Stimulated activated CD4-positive, alpha-beta T cell treated with anti-CD3 and anti-CD28 coated beads, TNF-alpha, amount 100 ng/mL, for 4 hours (primary cell): Measurements from ENCODE around the gene ZNF302.
"Not testable (repeated sequence)": the region's sequence is repeated elsewhere in the genome, so short reads cannot be mapped to it uniquely, and the experiment has no call there.

Experiments used
- DNase-seq, 3 experiments: peaks; one replicate each; pipeline ENCODE4 v3.0.0-alpha.2; 2020; ENCODE audit warnings: low read depth in 3 of 3

ZNF302 gene

GRCh38 chr19:34677386-34678084, at the start of gene ZNF302:
Gene ZNF302, plus strand, starts transcription at chr19:34677678. Its CDS starts 1,127 bp downstream, at chr19:34678805.
- peak; percentile 87 to 92 (median 91) for DNase-seq

DNA sequence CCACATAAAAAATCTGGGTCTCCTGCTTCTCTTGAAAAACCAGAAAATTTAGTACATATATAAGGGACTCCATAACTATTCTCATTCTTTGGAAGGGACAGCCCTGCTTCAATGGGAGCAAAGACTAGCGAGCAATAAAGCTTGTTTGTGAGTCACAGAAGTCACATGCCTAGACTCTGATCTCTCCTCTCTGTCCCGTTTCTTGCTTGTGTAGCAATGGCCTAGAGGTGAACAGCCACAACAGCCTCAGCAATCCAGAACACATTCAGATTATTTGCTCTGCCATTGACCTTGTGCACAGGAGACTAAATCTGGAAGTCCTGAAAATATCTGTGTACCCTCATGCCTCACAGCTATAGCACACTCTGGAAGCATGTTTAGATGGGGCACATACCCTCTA, 43.7 kb upstream of the ZNF302 start:
- no peak for DNase-seq

DNA sequence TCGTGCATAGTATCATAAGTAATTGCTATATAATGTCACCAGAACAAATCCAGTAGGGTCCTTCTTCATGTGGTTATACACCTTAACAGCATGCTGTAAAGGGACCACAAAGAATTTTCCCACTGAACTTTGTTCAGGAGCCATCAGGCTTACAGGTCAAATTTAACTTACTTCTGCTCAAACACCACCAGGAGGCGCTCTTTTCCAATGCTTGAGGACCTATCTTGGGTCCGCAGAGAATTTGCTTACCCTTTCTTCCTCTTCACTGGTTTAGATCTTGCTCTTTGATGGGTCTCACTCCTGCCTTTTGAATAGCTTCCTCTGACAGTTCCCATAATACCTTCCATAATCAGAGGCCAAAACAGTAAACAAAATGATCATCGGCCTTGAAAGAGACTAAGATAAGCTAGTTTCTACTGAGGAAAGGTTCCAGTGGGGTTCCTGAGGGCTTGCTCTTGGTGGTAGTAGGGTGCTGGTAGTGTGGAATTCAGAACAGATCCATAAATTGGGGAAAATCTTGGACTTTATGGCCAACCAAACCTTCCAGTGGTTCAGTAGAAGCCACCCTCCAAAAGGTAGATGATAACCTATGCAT, 37.9 kb upstream of the ZNF302 start:
- DNase-seq = peak; percentile 19 to 46 (median 33)

DNA sequence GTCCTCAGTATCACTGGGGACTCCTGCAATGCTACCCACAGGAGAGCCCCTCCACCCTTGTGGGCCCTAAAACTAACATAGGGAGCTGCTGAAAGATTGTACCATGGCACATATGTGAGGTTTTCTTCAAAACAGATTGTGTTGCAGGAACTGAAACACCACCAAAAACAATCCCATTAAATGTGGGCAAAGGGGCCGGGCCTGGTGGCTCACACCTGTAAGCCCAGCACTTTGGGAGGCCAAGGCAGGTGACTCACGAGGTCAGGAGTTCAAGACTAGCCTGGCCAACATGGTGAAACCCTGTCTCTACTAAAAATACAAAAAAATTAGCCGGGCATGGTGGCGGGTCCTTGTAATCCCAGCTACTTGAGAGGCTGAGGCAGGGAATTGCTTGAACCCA, 35.2 kb upstream of the ZNF302 start:
- no peak for DNase-seq

GRCh38 chr19:34644991-34645461, 32.5 kb upstream of the ZNF302 start:
- DNase-seq = no peak

DNA sequence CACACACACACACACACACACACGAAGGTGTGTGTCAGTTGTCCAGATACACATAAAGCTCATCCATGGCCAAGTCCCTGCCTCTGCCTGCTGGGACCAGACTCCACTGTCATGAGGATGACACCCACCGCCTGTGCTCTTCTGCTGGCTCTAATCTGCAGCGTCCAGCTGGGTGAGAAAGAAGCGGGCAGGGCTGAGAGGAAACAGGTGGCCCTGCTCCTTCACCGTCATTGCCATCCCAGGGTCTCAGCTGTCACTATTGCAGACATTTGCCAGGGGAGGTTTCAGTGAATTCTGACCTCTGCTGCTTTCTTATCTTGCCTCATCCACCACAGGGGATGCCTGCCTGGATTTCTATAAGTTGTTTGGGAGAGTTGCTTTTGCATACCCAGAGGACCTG, 31.9 kb upstream of the ZNF302 start:
- no peak for DNase-seq

DNA sequence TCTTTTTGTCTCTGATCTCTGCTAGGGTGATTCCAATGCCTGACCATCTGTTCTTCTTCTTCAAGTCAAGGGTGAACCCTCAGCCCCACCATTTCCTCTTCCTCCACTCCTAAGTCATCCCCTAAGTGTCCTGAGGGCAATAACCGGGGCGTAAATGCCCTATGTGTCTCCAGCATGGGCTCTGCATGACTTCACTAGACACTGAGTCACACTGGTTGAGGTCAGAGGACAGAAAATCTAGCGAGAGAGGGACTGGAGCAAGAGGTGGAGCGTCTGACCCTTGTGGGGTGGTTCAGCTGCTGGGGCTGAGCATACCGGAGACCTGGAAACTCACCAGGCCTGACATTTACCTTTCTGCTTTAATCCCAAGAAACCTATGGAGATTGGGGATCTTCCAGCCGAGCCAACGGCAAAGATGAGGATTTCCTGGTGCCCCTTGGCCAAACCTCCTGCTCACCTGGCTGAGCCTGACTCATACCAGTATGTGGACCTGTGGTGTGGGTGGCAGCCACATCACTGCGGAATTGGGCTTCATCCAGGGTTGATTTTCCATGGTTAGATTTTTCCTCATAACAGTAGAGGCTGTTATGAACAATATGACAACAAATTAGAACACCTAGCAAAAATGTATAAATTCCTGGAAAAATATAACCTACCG, 27.5 kb upstream of the ZNF302 start:
- DNase-seq = no peak

GRCh38 chr19:34651747-34652146, 25.7 kb upstream of the ZNF302 start:
- no peak for DNase-seq

DNA sequence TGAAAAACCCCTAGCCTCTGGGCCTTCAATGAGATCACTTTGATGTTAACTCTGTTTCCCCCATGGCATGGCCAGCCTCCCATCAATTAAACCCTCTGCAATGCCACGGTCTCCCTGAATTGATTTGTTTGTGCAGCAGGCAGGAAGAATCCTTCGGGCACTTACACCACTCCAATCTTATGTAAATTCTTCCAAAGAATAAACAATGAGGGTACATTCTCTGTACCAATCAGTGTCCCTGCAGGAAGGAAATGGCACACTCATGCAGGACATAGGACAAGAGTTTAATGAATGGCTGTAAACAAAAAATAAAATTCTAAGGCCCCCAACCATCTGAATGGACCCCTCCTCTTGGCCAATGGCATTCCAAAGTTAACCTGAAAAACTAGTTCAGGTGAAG, 22.7 kb upstream of the ZNF302 start:
- no peak for DNase-seq

DNA sequence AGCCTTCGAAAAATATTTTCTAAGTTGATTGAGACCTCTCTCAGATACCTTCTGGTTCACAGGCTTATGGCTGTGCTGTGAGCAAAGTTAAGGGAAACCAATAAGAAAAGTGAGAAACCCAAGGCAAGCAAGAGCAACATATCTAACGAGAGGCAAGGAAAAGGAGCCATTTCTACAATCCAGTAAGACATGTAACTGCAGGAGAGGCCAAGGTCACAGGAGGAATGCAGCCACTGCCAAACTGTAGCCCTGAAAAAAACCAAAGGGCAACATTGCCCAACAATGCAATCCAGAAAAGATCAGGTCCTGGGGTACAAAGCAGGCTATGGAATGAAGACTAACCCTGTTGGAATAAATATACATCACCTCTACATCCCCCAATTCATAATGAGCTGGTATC, 21.8 kb upstream of the ZNF302 start:
- DNase-seq = no peak

DNA sequence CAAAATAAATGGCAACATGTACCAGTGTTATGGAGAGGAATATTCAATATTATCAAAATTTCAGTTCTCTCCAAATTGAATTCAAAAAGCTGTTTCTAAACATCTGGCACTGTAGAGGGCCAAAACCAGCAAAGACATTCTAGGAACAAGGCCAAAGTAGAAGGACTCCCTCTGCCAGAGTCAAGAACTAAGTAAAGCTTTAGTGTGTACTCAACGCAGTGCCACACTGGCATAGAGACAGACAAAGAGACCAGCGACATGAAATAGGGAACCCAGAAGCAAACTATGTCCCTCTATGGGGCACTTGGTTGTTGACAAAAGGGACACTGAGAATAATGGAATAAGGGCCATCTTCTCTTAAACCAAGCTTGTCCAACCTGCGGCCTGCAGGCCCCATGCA, 16.1 kb upstream of the ZNF302 start:
- DNase-seq = no peak

DNA sequence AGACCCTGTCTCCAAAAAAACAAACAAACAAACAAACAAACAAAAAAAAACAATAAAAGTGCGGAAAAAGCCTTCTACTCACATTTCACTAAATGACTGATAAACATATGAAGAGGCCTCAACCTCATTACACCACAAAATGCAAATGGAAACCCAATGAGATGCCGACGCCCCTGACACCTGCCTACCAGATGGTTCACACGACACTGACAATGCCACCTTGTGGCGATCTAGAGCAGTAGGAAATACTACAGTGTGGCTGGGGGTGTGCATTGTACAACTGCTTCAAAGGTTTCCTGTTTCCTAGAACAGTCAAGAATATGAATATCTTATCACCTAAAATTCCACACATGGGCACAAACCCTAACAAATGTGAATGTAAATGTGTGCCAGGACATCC, 14.6 kb upstream of the ZNF302 start:
- peak in 1 of 3 experiments; percentile 24 for DNase-seq

DNA sequence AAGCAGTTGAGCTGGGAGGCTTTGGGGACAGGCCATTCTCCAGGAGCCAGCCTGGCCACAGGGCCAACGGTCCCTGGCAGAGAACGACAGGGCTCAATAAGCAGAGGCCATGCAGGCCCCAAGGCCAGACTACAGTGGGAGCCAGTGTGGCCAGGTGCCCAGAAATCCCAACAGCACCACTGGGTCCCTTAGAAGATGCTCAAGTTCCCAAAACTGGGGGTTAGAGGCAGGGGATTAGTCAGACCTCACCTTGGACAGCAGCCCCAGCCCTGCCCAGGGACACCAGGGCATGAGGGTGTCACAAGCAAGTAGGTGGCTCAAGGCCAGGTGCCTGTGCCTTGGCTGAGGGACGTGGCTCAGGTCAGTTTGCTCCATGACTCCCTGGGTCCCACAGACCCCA, 13.3 kb upstream of the ZNF302 start:
- DNase-seq = no peak

DNA sequence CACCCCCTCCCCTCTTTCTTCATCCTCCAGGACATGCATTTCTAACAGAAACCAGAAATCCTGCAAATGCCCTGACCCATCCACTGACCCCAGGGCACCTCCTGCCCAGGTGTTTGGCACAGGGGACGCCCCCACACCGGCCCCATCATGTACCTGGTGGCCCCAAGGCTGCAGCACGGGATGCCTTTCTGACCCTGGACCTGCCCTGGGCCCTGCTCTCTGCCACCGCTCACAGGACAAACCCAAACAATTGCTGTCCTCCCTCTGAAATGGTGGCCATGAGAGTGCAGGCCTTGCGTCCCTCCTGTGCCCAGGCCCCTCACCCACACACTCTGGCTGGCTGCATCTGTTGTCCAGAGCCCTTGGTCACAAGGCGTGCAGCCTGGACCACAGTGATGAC, 12.6 kb upstream of the ZNF302 start:
- no peak for DNase-seq

DNA sequence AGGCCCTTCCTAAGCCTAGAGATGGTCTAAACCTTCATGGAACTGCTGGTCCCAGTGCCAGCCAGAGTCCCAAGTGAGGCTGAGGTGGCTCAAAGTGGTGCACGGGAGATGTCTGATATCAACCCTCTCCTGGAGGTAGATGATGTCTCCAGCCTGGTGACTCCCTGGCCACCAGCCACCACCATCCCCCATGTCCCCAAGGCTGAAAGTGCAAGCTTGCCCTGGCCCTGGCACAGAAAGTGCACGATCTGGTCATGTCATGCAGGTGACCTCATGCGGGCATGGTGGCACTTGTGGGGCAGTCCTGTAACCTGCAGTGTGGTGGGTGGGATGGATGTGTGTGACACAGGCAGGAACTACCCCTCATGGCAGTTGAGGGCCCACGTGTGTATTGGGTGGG, 12.2 kb upstream of the ZNF302 start:
- DNase-seq = not testable (repeated sequence)

GRCh38 chr19:34666200-34666957, 11.1 kb upstream of the ZNF302 start:
- no peak for DNase-seq

GRCh38 chr19:34666958-34667265, 10.6 kb upstream of the ZNF302 start:
- no peak for DNase-seq

DNA sequence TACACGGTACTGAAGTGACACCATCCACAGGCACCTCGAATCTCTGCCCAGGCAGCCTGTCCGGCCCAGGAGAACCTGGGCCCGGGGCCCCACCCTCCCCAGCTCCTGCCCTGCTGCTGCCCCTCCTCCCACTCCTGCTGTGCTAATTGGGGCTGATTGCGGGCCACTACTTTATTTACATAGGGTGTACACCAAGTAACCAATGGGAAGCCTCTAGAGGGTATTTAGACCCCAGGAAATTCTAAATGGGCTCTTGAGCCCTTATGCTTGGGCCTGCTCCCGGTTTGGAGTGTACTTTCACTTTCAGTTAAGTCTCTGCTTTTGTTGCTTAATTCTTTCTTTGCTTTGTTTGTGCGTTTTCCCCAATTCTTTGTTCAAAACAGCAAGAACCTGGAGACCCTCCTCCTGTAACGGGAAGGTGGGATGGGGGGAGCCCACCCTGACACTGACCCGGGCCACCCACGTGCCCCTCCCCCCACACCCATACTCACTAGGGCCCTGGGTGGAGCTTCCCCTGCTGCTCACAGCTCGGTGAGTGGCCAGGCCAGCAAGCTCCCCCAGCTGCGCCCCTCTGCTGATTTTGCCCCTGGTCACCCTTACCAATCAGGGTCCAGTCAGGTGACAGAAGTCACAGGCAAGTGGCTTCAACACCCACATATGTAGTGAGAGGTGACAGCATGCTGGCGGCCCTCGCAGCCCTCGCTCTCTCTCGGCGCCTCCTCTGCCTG, 10.0 kb upstream of the ZNF302 start:
- no peak for DNase-seq

GRCh38 chr19:34668077-34668689, 9.3 kb upstream of the ZNF302 start:
- not testable (repeated sequence) for DNase-seq

DNA sequence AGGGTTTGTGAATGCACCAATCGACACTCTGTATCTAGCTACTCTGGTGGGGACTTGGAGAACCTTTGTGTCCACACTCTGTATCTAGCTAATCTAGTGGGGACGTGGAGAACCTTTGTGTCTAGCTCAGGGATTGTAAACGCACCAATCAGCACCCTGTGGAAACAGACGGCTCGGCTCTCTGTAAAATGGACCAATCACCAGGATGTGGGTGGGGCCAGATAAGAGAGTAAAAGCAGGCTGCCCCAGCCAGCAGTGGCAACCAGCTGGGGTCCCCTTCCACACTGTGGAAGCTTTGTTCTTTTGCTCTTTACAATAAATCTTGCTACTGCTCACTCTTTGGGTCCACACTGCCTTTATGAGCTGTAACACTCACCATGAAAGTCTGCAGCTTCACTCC, 8.8 kb upstream of the ZNF302 start:
- DNase-seq = not testable (repeated sequence)

GRCh38 chr19:34669305-34669704, 8.2 kb upstream of the ZNF302 start:
- DNase-seq = no peak
